Keratinocyte (primary cell): ENCODE results near the gene LRRC3C.

Source experiments
- EZH2 ChIP-seq: IDR thresholded peaks from one replicate; pipeline ENCODE4 v1.6.1; 2012; ENCODE audit warnings: inconsistent platforms, mild to moderate bottlenecking, low read length, moderate library complexity
- TF ChIP-seq, protein P1 (sequence below), 3 experiments: IDR thresholded peaks in 1 of 3; conservative IDR thresholded peaks in 1 of 3; optimal IDR thresholded peaks in 1 of 3; 2 replicates in 2 of 3; 3 replicates in 1 of 3; pipeline versions ENCODE3 to v1.5.1; 2011; ENCODE audit warnings: low read length in 3 of 3, mild to moderate bottlenecking in 3 of 3, moderate library complexity in 2 of 3, control low read depth in 1 of 3, inconsistent platforms in 1 of 3; ENCODE audit not compliant: insufficient read depth in 2 of 3; ENCODE audit errors: extremely low read depth in 1 of 3

DNA sequence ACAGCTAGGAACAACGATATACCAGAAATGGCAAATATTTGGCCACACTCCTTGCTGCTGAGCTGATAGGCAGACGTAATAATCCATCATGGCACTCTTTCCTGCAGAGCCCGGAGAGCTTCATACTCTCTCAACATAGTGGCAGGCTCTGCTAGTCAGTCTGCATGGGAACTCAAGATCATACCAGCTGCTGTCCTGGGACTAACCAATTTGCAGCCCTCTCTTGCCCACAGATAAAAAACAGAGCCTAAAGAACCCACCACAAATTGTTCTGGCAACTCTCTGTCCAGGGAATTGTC lies 22.6 kb upstream of the LRRC3C start:
- TF ChIP-seq EZH2, result no peak
- TF ChIP-seq, protein P1, sequence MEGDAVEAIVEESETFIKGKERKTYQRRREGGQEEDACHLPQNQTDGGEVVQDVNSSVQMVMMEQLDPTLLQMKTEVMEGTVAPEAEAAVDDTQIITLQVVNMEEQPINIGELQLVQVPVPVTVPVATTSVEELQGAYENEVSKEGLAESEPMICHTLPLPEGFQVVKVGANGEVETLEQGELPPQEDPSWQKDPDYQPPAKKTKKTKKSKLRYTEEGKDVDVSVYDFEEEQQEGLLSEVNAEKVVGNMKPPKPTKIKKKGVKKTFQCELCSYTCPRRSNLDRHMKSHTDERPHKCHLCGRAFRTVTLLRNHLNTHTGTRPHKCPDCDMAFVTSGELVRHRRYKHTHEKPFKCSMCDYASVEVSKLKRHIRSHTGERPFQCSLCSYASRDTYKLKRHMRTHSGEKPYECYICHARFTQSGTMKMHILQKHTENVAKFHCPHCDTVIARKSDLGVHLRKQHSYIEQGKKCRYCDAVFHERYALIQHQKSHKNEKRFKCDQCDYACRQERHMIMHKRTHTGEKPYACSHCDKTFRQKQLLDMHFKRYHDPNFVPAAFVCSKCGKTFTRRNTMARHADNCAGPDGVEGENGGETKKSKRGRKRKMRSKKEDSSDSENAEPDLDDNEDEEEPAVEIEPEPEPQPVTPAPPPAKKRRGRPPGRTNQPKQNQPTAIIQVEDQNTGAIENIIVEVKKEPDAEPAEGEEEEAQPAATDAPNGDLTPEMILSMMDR (optimal IDR thresholded peaks at IDR 0.05 in 1 of 3, IDR thresholded peaks at IDR 0.05 in 1 of 3, conservative IDR thresholded peaks at IDR 0.05 in 1 of 3; ENCODE audit: extremely low read depth in 1 of 3, insufficient read depth in 2 of 3, low read length in 3 of 3), result no peak
